Mesendoderm (in vitro differentiated cells): Measurements from ENCODE around the gene HERC4.
A peak's percentile ranks its signal among the peaks of the same experiment; 100 is the strongest.

Experiments used
- DNase-seq: peaks from one replicate; pipeline ENCODE4 v3.0.0; 2013
- H2AK5ac ChIP-seq: 2 replicates; pipeline ENCODE4 v1.6.1; 2013; ENCODE audit warnings: low read length, inconsistent platforms
- H2BK120ac ChIP-seq: 2 replicates; pipeline ENCODE4 v1.6.1; 2013; ENCODE audit warnings: low read depth, mild to moderate bottlenecking, low read length, moderate library complexity, mixed read lengths
- H2BK15ac ChIP-seq: replicated peaks from 2 replicates; pipeline ENCODE4 v1.6.1; 2013; ENCODE audit warnings: low read depth, mild to moderate bottlenecking, moderate library complexity
- H2BK5ac ChIP-seq: 2 replicates; pipeline ENCODE4 v1.6.1; 2013; ENCODE audit warnings: low read length, inconsistent platforms
- H3K18ac ChIP-seq: 2 replicates; pipeline ENCODE4 v1.6.1; 2013; ENCODE audit warnings: mild to moderate bottlenecking, low read length, mixed read lengths
- H3K23ac ChIP-seq: one replicate; pipeline ENCODE4 v1.6.1; 2013; ENCODE audit warnings: low read length
- H3K27ac ChIP-seq: 2 replicates; pipeline ENCODE4 v1.5.1; 2013; ENCODE audit warnings: low read depth, mild to moderate bottlenecking, inconsistent platforms, low read length, moderate library complexity
- H3K27me3 ChIP-seq: 2 replicates; pipeline ENCODE4 v1.6.1; 2013; ENCODE audit warnings: low read length, control low read depth, mild to moderate bottlenecking, inconsistent platforms; ENCODE audit not compliant: insufficient read depth, poor library complexity
- H3K36me3 ChIP-seq: 2 replicates; pipeline ENCODE4 v1.6.1; 2013; ENCODE audit warnings: low read length, inconsistent platforms; ENCODE audit not compliant: control insufficient read depth, insufficient read depth
- H3K4ac ChIP-seq: one replicate; pipeline ENCODE4 v1.6.1; 2013; ENCODE audit warnings: low read depth, mild to moderate bottlenecking, low read length, moderate library complexity
- H3K4me1 ChIP-seq: 2 replicates; pipeline ENCODE4 v1.6.1; 2013; ENCODE audit warnings: low read depth, low read length, inconsistent platforms; ENCODE audit not compliant: control insufficient read depth
- H3K4me2 ChIP-seq: 2 replicates; pipeline ENCODE4 v1.6.1; 2013; ENCODE audit warnings: low read length
- H3K4me3 ChIP-seq: 2 replicates; pipeline ENCODE4 v1.5.1; 2013; ENCODE audit warnings: mild to moderate bottlenecking, low read length
- H3K56ac ChIP-seq: one replicate; pipeline ENCODE4 v1.6.1; 2013; ENCODE audit warnings: low read length
- H3K79me1 ChIP-seq: 2 replicates; pipeline ENCODE4 v1.6.1; 2013; ENCODE audit warnings: low read length, inconsistent platforms
- H3K79me2 ChIP-seq: 2 replicates; pipeline ENCODE4 v1.6.1; 2013; ENCODE audit warnings: mild to moderate bottlenecking, low read length; ENCODE audit not compliant: control insufficient read depth, insufficient read depth
- H3K9ac ChIP-seq: 2 replicates; pipeline ENCODE4 v1.6.1; 2013; ENCODE audit warnings: low read length, inconsistent platforms
- H4K5ac ChIP-seq: one replicate; pipeline ENCODE4 v1.6.1; 2013; ENCODE audit warnings: low read length
- H4K8ac ChIP-seq: one replicate; pipeline ENCODE4 v1.6.1; 2013; ENCODE audit warnings: low read depth, mild to moderate bottlenecking, control low read depth, low read length, moderate library complexity
- WGBS: extraction: QIAGEN DNeasy Blood & Tissue Kit; methylation state at CpG from one replicate; pipeline ENCODE4 v1.1.7; 2013; ENCODE audit warnings: low lambda C conversion rate, missing lambda C conversion rate; ENCODE audit not compliant: insufficient coverage; ENCODE audit errors: extremely low coverage; 5-methylcytosine and 5-hydroxymethylcytosine counted together

Gene HERC4

DNA sequence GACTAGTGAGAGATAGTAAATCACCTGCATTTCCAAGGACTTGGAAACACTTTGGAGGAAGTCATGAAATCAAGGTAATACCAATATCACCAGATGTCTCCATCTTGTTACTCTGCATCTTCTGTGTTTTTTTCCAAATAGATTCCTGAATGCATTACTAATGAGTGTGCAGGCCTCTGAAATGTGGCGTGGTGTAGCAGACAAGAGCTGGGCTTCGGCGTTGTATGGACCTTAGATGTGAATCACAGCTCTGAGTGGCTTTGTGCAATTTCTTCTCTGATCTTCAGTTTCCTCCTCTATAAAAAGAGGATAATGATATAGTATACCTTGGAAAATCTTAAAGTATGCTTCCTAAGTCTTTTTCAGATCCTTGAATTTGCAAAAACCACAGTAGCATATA, 24.7 kb upstream of the HERC4 start:
- Histone ChIP-seq H3K36me3 (no peaks in the 10 kb centered on the region), H4K5ac (no peak overlapping the region), H2AK5ac (no peak overlapping the region), H2BK120ac (no peak overlapping the region), H3K9ac (no peak overlapping the region), H4K8ac (no peak overlapping the region), H3K79me2 (no peaks in the 10 kb centered on the region), H3K27me3 (no peaks in the 10 kb centered on the region), H3K56ac (no peak overlapping the region), H2BK15ac (no peak overlapping the region), H3K4me3 (no peak overlapping the region), H3K4me1 (no peaks in the 10 kb centered on the region), H2BK5ac (no peak overlapping the region), H3K18ac (no peak overlapping the region), H3K4ac (no peak overlapping the region), H3K23ac (no peak overlapping the region), H3K4me2 (no peak overlapping the region), H3K79me1 (no peaks in the 10 kb centered on the region), H3K27ac (no peak overlapping the region)
- no peak for DNase-seq
- WGBS: no CpG with 5 or more reads among the region's 3 CpGs

DNA sequence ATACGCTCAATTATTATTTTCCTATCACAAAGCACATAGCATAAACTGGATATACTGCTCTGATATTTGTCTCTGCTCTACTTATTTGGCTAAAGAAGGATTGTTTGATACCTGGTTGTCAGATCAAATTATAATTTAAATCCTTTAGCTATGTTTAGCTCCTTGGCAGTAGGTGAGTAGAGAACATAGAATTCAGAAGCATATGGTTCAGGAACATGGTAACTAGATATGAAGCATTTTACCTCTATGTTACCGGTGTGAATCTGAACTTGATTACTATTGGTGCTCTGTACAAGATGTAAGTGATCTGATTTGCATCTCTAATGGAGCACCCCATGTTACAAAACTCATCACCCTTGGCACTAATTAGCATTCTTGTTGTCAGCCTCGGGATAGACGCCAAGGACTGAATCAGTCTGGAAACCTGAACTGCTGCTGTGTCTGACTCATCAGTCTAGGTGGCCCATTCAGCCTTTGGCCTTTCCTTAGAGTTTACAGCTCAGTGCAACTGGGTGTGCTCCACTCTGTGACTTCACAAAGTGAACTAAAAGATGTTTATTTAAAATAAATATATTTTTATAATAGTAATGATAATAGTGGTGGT, 21.9 kb upstream of the HERC4 start:
- peak; percentile 85 for DNase-seq
- no peak overlapping the region for H3K4ac ChIP-seq
- H3K23ac ChIP-seq: no peak overlapping the region
- no peak overlapping the region for H2BK120ac ChIP-seq
- H3K27ac ChIP-seq: no peak overlapping the region
- H3K36me3 ChIP-seq: no peaks in the 10 kb centered on the region
- H3K27me3 ChIP-seq: no peaks in the 10 kb centered on the region
- no peak overlapping the region for H2BK5ac ChIP-seq
- H3K9ac ChIP-seq: no peak overlapping the region
- no peak overlapping the region for H3K18ac ChIP-seq
- WGBS: no CpG with 5 or more reads among the region's 4 CpGs
- no peak overlapping the region for H3K4me2 ChIP-seq
- H2AK5ac ChIP-seq: no peak overlapping the region
- no peak overlapping the region for H3K56ac ChIP-seq
- H3K79me1 ChIP-seq: no peaks in the 10 kb centered on the region
- H4K8ac ChIP-seq: no peak overlapping the region
- H3K4me3 ChIP-seq: no peak overlapping the region
- H4K5ac ChIP-seq: no peak overlapping the region
- no peaks in the 10 kb centered on the region for H3K4me1 ChIP-seq
- no peak overlapping the region for H2BK15ac ChIP-seq
- H3K79me2 ChIP-seq: no peaks in the 10 kb centered on the region

DNA sequence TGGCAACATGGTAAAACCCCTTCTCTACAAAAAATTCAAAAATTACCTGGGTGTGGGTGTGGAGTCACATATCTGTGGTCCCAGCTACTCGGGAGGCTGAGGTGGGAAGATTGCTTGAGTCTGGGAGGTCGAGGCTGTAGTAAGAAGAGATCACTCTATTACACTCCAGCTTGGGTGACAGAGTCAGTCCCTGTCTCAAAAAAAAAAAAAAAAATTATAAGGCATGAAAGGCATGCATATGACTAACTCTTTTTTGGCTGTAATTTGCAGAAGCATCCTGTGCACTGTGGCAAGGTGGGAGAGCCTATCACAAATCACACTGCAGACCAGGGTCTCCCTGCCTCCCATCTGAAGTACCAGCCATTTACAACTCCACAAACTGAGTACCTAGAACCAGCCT, 20.1 kb upstream of the HERC4 start:
- no peak overlapping the region for H2BK120ac ChIP-seq
- no peaks in the 10 kb centered on the region for H3K27me3 ChIP-seq
- H3K9ac ChIP-seq: no peak overlapping the region
- H3K4ac ChIP-seq: no peak overlapping the region
- no peak overlapping the region for H3K4me2 ChIP-seq
- DNase-seq: no peak
- H3K23ac ChIP-seq: no peak overlapping the region
- H3K79me1 ChIP-seq: no peaks in the 10 kb centered on the region
- no peak overlapping the region for H2BK15ac ChIP-seq
- no peak overlapping the region for H4K8ac ChIP-seq
- H4K5ac ChIP-seq: no peak overlapping the region
- no peak overlapping the region for H2AK5ac ChIP-seq
- H3K4me3 ChIP-seq: no peak overlapping the region
- no peaks in the 10 kb centered on the region for H3K79me2 ChIP-seq
- H3K27ac ChIP-seq: no peak overlapping the region
- no peak overlapping the region for H3K56ac ChIP-seq
- no peak overlapping the region for H2BK5ac ChIP-seq
- H3K36me3 ChIP-seq: no peaks in the 10 kb centered on the region
- no CpG with 5 or more reads among the region's 2 CpGs for WGBS
- no peaks in the 10 kb centered on the region for H3K4me1 ChIP-seq
- no peak overlapping the region for H3K18ac ChIP-seq

DNA sequence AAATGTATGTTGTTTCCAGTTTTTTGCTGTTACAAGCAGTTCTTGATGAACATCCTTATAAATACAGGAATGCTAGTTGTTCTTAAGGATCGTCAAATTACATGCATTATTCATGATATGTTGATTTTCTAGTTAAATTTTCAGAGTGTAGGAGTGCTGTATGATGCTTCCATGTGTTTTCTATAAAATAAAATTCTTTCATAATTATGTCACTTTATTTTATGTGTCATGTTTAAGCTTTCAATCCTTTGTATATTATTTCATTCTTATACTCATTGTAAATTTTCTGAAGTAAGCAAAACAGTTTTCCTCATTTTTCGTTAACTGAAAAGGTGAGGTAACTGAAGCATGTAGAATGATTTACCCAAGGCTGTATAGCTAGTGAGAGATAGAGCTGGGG, 17.4 kb upstream of the HERC4 start:
- H3K27me3 ChIP-seq: no peaks in the 10 kb centered on the region
- H3K27ac ChIP-seq: no peak overlapping the region
- no peak overlapping the region for H4K5ac ChIP-seq
- no peak for DNase-seq
- no peaks in the 10 kb centered on the region for H3K79me1 ChIP-seq
- no peak overlapping the region for H3K4me2 ChIP-seq
- H3K18ac ChIP-seq: no peak overlapping the region
- H3K56ac ChIP-seq: no peak overlapping the region
- no peaks in the 10 kb centered on the region for H3K4me1 ChIP-seq
- no peak overlapping the region for H2BK15ac ChIP-seq
- WGBS: no CpG with 5 or more reads among the region's 2 CpGs
- H4K8ac ChIP-seq: no peak overlapping the region
- no peak overlapping the region for H3K4ac ChIP-seq
- no peak overlapping the region for H3K4me3 ChIP-seq
- H3K9ac ChIP-seq: no peak overlapping the region
- H2BK5ac ChIP-seq: no peak overlapping the region
- H2AK5ac ChIP-seq: no peak overlapping the region
- no peak overlapping the region for H2BK120ac ChIP-seq
- H3K23ac ChIP-seq: no peak overlapping the region
- no peaks in the 10 kb centered on the region for H3K36me3 ChIP-seq
- no peaks in the 10 kb centered on the region for H3K79me2 ChIP-seq

DNA sequence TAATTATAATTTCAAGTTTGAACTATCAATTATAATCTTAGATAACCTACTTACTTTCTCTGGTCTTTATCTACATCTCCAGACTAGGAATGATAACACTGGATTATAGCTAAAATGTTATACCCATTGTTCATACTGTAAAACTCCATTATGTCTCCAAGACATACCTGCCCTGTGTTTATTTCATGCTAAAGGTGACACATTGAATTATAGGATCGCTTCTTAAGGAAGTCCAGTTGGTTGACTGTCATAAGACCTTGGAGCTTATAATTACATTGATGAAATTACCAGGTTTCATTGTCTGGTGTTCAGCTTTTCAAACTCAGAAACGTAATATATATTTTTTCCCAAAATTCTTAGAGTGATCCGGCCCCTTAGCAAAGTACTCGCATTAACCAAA, 15.5 kb upstream of the HERC4 start:
- DNase-seq: no peak
- H4K8ac ChIP-seq: no peak overlapping the region
- WGBS: no CpG with 5 or more reads among the region's 4 CpGs

DNA sequence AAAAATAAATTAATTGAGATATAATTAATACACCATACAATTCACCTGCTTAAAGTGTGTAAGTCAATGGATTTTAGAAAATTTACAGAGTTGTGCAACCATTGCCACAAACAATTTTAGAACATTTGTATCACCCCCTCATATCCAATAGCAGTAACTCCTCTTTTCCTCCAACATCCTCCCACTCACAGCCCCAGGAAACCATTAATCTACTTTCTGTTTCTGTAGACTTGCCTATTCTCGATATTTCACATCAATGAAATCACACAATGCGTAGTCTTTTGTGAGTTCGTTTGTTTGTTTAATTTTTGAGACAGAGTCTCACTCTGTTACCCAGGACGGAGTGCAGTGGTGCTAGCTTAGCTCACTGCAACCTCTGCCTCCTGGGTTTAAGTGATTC, 13.7 kb upstream of the HERC4 start:
- Histone ChIP-seq H3K36me3 (no peaks in the 10 kb centered on the region), H3K4me3 (no peak overlapping the region), H3K4ac (no peak overlapping the region), H3K4me1 (no peaks in the 10 kb centered on the region), H4K5ac (no peak overlapping the region), H3K9ac (no peak overlapping the region), H2AK5ac (no peak overlapping the region), H3K27ac (no peak overlapping the region), H3K27me3 (no peaks in the 10 kb centered on the region), H4K8ac (peak overlapping the region; percentile 28), H3K23ac (no peak overlapping the region), H3K79me1 (no peaks in the 10 kb centered on the region), H3K56ac (no peak overlapping the region), H2BK15ac (no peak overlapping the region), H3K4me2 (no peak overlapping the region), H2BK5ac (no peak overlapping the region), H3K18ac (no peak overlapping the region), H3K79me2 (no peaks in the 10 kb centered on the region), H2BK120ac (no peak overlapping the region)
- WGBS: no CpG with 5 or more reads among the region's 4 CpGs
- no peak for DNase-seq

More for the DNA sequence above, 15.5 kb upstream of the HERC4 start:
- no peaks in the 10 kb centered on the region for H3K27me3 ChIP-seq
- no peak overlapping the region for H3K4me2 ChIP-seq
- H3K27ac ChIP-seq: no peak overlapping the region
- H2BK120ac ChIP-seq: no peak overlapping the region
- no peak overlapping the region for H3K9ac ChIP-seq
- H2AK5ac ChIP-seq: no peak overlapping the region
- no peak overlapping the region for H3K4me3 ChIP-seq
- H3K4ac ChIP-seq: no peak overlapping the region
- no peak overlapping the region for H3K18ac ChIP-seq
- no peak overlapping the region for H2BK5ac ChIP-seq
- H3K56ac ChIP-seq: no peak overlapping the region
- H3K4me1 ChIP-seq: no peaks in the 10 kb centered on the region
- no peak overlapping the region for H2BK15ac ChIP-seq
- H3K79me1 ChIP-seq: no peaks in the 10 kb centered on the region
- H4K5ac ChIP-seq: no peak overlapping the region
- no peak overlapping the region for H3K23ac ChIP-seq
- H3K36me3 ChIP-seq: no peaks in the 10 kb centered on the region
- no peaks in the 10 kb centered on the region for H3K79me2 ChIP-seq
